HepG2 (cell line): ENCODE results near the gene IRF2BPL. TPM values are rescaled to one million over a fixed set of nuclear protein-coding genes. Genes with fewer than 3 reads are reported as not detected.

Experiments used
- HIVEP1 ChIP-seq: sonication (generic); formaldehyde crosslinking; IDR thresholded peaks from 2 replicates; pipeline ENCODE4 v1.4.0; 2020; ENCODE audit warnings: mild to moderate bottlenecking, missing genetic modification reagents
- HNRNPLL ChIP-seq: fragments of 200-400 bp; formaldehyde crosslinking; IDR thresholded peaks from 2 replicates; pipeline ENCODE4 v1.6.1; 2017; ENCODE audit warnings: mild to moderate bottlenecking, low read depth, low read length; ENCODE audit not compliant: poor library complexity, severe bottlenecking
- HOXD1 ChIP-seq: sonication (generic); formaldehyde crosslinking; IDR thresholded peaks from 2 replicates; pipeline ENCODE4 v1.5.0; 2020; ENCODE audit warnings: missing genetic modification reagents
- KDM2A ChIP-seq: sonication (generic); formaldehyde crosslinking; IDR thresholded peaks from 2 replicates; pipeline ENCODE4 v1.4.0; 2020; ENCODE audit warnings: low read depth, missing genetic modification reagents, borderline replicate concordance
- KDM5B ChIP-seq: sonication (generic); formaldehyde crosslinking; IDR thresholded peaks from 2 replicates; pipeline ENCODE4 v1.4.0; 2020; ENCODE audit warnings: missing genetic modification reagents, mild to moderate bottlenecking, borderline replicate concordance
- MIXL1 ChIP-seq: IDR thresholded peaks from 2 replicates; pipeline ENCODE4 v1.6.1; 2016
- RBM39 ChIP-seq: fragments of 200-400 bp; formaldehyde crosslinking; IDR thresholded peaks from one replicate; pipeline ENCODE4 v1.6.1; 2018; ENCODE audit warnings: antibody characterized with exemption, mild to moderate bottlenecking, low read depth, low read length; ENCODE audit not compliant: poor library complexity, severe bottlenecking
- ZBTB25 ChIP-seq: IDR thresholded peaks from 2 replicates; pipeline ENCODE4 v1.6.1; 2018; ENCODE audit warnings: missing genetic modification reagents
- ZMAT3 ChIP-seq: sonication (generic); formaldehyde crosslinking; conservative IDR thresholded peaks from 2 replicates; pipeline ENCODE4 v1.7.0; 2021; ENCODE audit warnings: missing genetic modification reagents
- ZNF710 ChIP-seq: sonication (generic); formaldehyde crosslinking; IDR thresholded peaks from 2 replicates; pipeline ENCODE4 v1.5.0; 2020; ENCODE audit warnings: mild to moderate bottlenecking, missing genetic modification reagents, borderline replicate concordance
- ZNF788 ChIP-seq: sonication (generic); formaldehyde crosslinking; IDR thresholded peaks from 2 replicates; pipeline ENCODE4 v1.5.0; 2020; ENCODE audit warnings: mild to moderate bottlenecking, missing genetic modification reagents, borderline replicate concordance
- polyA plus RNA-seq, 8 experiments: library from polyadenylated mRNA; depleted of rRNA in 3 of 8; stranded (reverse) in 7 of 8; unstranded in 1 of 8; fragments of >200 nt; fragmentation: Illumina TruSeq in 4 of 8; extraction: Trizol in 4 of 8; gene quantifications; 2 replicates each; pipeline versions ENCODE4 v1.2.1 to v1.2.3, GENCODE V29; 2011 to 2016; ENCODE audit warnings: low read depth in 4 of 8, missing spikeins in 1 of 8, mixed read lengths in 1 of 8; ENCODE audit not compliant: insufficient read depth in 1 of 8
- total RNA-seq, 5 experiments: library from RNA; depleted of rRNA; stranded (reverse); fragments of >200 nt; fragmentation: Illumina TruSeq; extraction: Trizol; gene quantifications; 2 replicates each; pipeline ENCODE4 v1.2.3, GENCODE V29; 2016; ENCODE audit warnings: low read depth in 1 of 5

Gene IRF2BPL
- total and polyA plus RNA-seq, 2 of the 13 experiments (the other 11 are each of a cell fraction or from before 2014, with no cell fraction given): 6.6 to 8.4 TPM

- TF ChIP-seq ZNF710 (CRISPR knock-in tag): peak; percentile 47; the same call in 1 of the 2 replicates
- TF ChIP-seq ZMAT3 (CRISPR knock-in tag): peak; percentile 79; the same call in 1 of the 2 replicates
- peak; percentile 71; the same call in 1 of the 2 replicates for TF ChIP-seq KDM5B
- peak; percentile 85 for TF ChIP-seq HIVEP1
- TF ChIP-seq KDM2A (CRISPR knock-in tag): peak; percentile 57; the same call in 1 of the 2 replicates
- TF ChIP-seq MIXL1 (CRISPR knock-in tag): no peak
- TF ChIP-seq ZNF788: peak; percentile 65; the same call in 1 of the 2 replicates
- 0 out of 2 replicates have a peak, but pooled peaks have one; percentile 10 for TF ChIP-seq ZBTB25 (CRISPR knock-in tag)
- TF ChIP-seq RBM39: peak; percentile 25
- TF ChIP-seq HOXD1 (CRISPR knock-in tag): peak; percentile 50; the same call in 1 of the 2 replicates
- TF ChIP-seq HNRNPLL: peak; percentile 1
Measured at GRCh38 chr14:77027538-77028383, 747 bp downstream of the IRF2BPL start (continued).
